OCI-LY7 (cell line): ENCODE measurements around the gene TMEM273. TPM values are rescaled to one million over a fixed set of nuclear protein-coding genes. Genes with fewer than 3 reads are reported as not detected.

ENCODE experiments used
- BruUV-seq: library from RNA; stranded (reverse); fragments of 400-500 nt; replicated peaks from 2 replicates; lab custom pipeline; 2021; lab: Mats Ljungman, UMichigan
- CTCF ChIA-PET: fragments of 300-600 bp; sonication (Branson Sonifier 250); formaldehyde crosslinking; loops from one replicate; lab custom pipeline; 2022; ENCODE audit warnings: antibody characterized with exemption; ENCODE audit not compliant: unreplicated experiment; lab: Charles Lee
- POLR2A ChIA-PET: fragments of 300-600 bp; sonication (Branson Sonifier 250); formaldehyde crosslinking; loops from one replicate; lab custom pipeline; 2022; ENCODE audit warnings: antibody characterized with exemption; lab: Charles Lee
- DNase-seq: peaks from one replicate; pipeline ENCODE4 v3.0.0-alpha.2; 2015; ENCODE audit warnings: low spot score
- H2AFZ ChIP-seq: fragments of 200-600 bp; sonication (generic), shearing (Covaris generic); 2 replicates; pipeline ENCODE4 v1.6.1; 2014; ENCODE audit warnings: mild to moderate bottlenecking, antibody characterized with exemption, low read length, moderate library complexity
- H3K27ac ChIP-seq: fragments of 200-600 bp; sonication (generic); 2 replicates; pipeline ENCODE4 v1.5.1; 2014; ENCODE audit warnings: mixed run types, low read depth, mild to moderate bottlenecking, moderate library complexity, low read length, inconsistent platforms; ENCODE audit not compliant: poor library complexity, severe bottlenecking
- H3K36me3 ChIP-seq: fragments of 200-600 bp; sonication (generic); 2 replicates; pipeline ENCODE4 v1.6.1; 2014; ENCODE audit warnings: mild to moderate bottlenecking, antibody characterized with exemption, low read length, moderate library complexity, mixed read lengths; ENCODE audit not compliant: insufficient read depth
- H3K4me1 ChIP-seq: fragments of 200-600 bp; sonication (generic); 2 replicates; pipeline ENCODE4 v1.5.1; 2014; ENCODE audit warnings: mild to moderate bottlenecking, low read length; ENCODE audit not compliant: insufficient read depth, poor library complexity, severe bottlenecking
- H3K4me2 ChIP-seq: fragments of 200-600 bp; sonication (generic); 2 replicates; pipeline ENCODE4 v1.6.1; 2014; ENCODE audit warnings: mild to moderate bottlenecking, low read length
- H3K4me3 ChIP-seq: fragments of 200-600 bp; sonication (generic); 2 replicates; pipeline ENCODE4 v1.5.1; 2014; ENCODE audit warnings: mild to moderate bottlenecking, low read depth, low read length; ENCODE audit not compliant: poor library complexity, severe bottlenecking
- H3K79me2 ChIP-seq: fragments of 200-600 bp; sonication (generic); 2 replicates; pipeline ENCODE4 v1.6.1; 2016; ENCODE audit warnings: low read depth, mild to moderate bottlenecking, low read length, moderate library complexity, mixed read lengths; ENCODE audit not compliant: insufficient read depth
- H3K9me2 ChIP-seq: fragments of 200-600 bp; sonication (generic); 2 replicates; pipeline ENCODE4 v1.6.1; 2016; ENCODE audit warnings: mild to moderate bottlenecking, low read length, mixed read lengths; ENCODE audit not compliant: insufficient read depth
- H3K9me3 ChIP-seq: fragments of 200-600 bp; sonication (generic); 2 replicates; pipeline ENCODE4 v1.6.1; 2014; ENCODE audit warnings: mild to moderate bottlenecking, mixed run types, low read length, mixed read lengths
- H4K20me1 ChIP-seq: fragments of 200-600 bp; sonication (generic); 2 replicates; pipeline ENCODE4 v1.6.1; 2014; ENCODE audit warnings: mild to moderate bottlenecking, antibody characterized with exemption, low read length, moderate library complexity, mixed read lengths; ENCODE audit not compliant: insufficient read depth
- EZH2phosphoT487 ChIP-seq: fragments of 200-600 bp; sonication (generic); IDR thresholded peaks from 2 replicates; pipeline ENCODE4 v1.6.1; 2018; ENCODE audit warnings: low read depth, borderline replicate concordance, mild to moderate bottlenecking, mixed run types, antibody characterized with exemption, low read length, moderate library complexity, mixed read lengths
- intact Hi-C: fragments of 100-400 bp; cut with micrococcal nuclease; formaldehyde crosslinking; loops from one replicate; pipeline ENCODE4 v1.10.0; 2022; ENCODE audit not compliant: unreplicated experiment
- total RNA-seq, 2 experiments: library from RNA; depleted of rRNA in 1 of 2; stranded (reverse); fragments of >200 nt in 1 of 2; shearing (Covaris generic) in 1 of 2; gene quantifications; 2 replicates each; pipeline ENCODE4 v1.2.3, GENCODE V29; 2014 to 2022
- TF ChIP-seq, protein P1 (sequence below): fragments of 200-600 bp; sonication (generic); conservative IDR thresholded peaks from 2 replicates; pipeline ENCODE4 v1.5.1; 2014; ENCODE audit warnings: mild to moderate bottlenecking, antibody characterized with exemption, low read length, moderate library complexity, mixed read lengths

Gene TMEM273
- total RNA-seq, 2 experiments from 2014 or later = 0.82 to 1.8 TPM

- no peaks in the 10 kb centered on the region for H3K9me3 ChIP-seq
- H3K79me2 ChIP-seq = no peaks in the 10 kb centered on the region
- H2AFZ ChIP-seq = no peak overlapping the region
- no TSS peak for BruUV-seq
- CTCF ChIA-PET = no interaction called here
- H4K20me1 ChIP-seq = no peaks in the 10 kb centered on the region
- TF ChIP-seq, protein P1, sequence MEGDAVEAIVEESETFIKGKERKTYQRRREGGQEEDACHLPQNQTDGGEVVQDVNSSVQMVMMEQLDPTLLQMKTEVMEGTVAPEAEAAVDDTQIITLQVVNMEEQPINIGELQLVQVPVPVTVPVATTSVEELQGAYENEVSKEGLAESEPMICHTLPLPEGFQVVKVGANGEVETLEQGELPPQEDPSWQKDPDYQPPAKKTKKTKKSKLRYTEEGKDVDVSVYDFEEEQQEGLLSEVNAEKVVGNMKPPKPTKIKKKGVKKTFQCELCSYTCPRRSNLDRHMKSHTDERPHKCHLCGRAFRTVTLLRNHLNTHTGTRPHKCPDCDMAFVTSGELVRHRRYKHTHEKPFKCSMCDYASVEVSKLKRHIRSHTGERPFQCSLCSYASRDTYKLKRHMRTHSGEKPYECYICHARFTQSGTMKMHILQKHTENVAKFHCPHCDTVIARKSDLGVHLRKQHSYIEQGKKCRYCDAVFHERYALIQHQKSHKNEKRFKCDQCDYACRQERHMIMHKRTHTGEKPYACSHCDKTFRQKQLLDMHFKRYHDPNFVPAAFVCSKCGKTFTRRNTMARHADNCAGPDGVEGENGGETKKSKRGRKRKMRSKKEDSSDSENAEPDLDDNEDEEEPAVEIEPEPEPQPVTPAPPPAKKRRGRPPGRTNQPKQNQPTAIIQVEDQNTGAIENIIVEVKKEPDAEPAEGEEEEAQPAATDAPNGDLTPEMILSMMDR = no peak
- no peak for TF ChIP-seq EZH2phosphoT487
- no peak overlapping the region for H3K4me2 ChIP-seq
- POLR2A ChIA-PET = interaction anchor here (0.5 to 1.6 kb wide), 5 partner anchors 13 to 246 kb away, joined by 3 to 5 read pairs (median 3); no protein-coding TSS in a partner anchor
- H3K36me3 ChIP-seq = no peaks in the 10 kb centered on the region
- H3K27ac ChIP-seq = no peak overlapping the region
- intact Hi-C loops = no loop called here
- H3K9me2 ChIP-seq = no peaks in the 10 kb centered on the region
- no peak overlapping the region for H3K4me3 ChIP-seq
- no peak for DNase-seq
- peaks cover 4% of the 10 kb centered on the region for H3K4me1 ChIP-seq
Observed at GRCh38 chr10:49113741-49114141, 74.5 kb downstream of the TMEM273 start.

GRCh38 chr10:49112851-49113250 lies 75.3 kb downstream of the TMEM273 start:
- H3K79me2 ChIP-seq = no peaks in the 10 kb centered on the region
- intact Hi-C loops = no loop called here
- H3K27ac ChIP-seq = no peak overlapping the region
- CTCF ChIA-PET = no interaction called here
- H3K36me3 ChIP-seq = no peaks in the 10 kb centered on the region
- POLR2A ChIA-PET = interaction anchor here (0.6 to 1.6 kb wide), 6 partner anchors 9 to 180 kb away, joined by 3 to 5 read pairs (median 4); no protein-coding TSS in a partner anchor
- no peaks in the 10 kb centered on the region for H3K9me3 ChIP-seq
- H3K4me3 ChIP-seq = no peak overlapping the region
- H3K4me1 ChIP-seq = peaks cover 4% of the 10 kb centered on the region
- no peak overlapping the region for H2AFZ ChIP-seq
- TF ChIP-seq, protein P1 = no peak
- TF ChIP-seq EZH2phosphoT487 = no peak
- DNase-seq = no peak
- H4K20me1 ChIP-seq = no peaks in the 10 kb centered on the region
- no peaks in the 10 kb centered on the region for H3K9me2 ChIP-seq
- no TSS peak for BruUV-seq
- H3K4me2 ChIP-seq = no peak overlapping the region

DNA sequence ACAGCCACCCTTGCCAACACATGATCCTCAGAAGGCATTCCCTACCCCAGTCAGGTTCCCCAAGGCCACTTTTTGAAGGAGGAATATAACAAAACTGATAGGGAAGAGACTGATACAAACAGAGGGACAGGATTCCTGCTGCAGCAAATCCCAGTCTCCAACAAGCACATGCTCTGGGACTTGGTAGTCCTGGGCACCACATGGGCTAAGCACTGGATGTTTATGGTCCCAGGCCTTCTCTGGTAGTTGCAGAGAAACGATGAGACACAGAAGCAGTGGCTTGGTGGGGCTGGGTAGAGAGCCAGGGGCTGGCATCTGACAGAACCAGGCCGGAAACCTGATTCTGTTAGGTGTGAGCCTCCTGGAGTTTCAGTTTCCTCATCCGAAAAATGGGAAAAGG lies 76.1 kb downstream of the TMEM273 start:
- H3K27ac ChIP-seq = no peak overlapping the region
- POLR2A ChIA-PET = interaction anchor here (1.2 to 2.7 kb wide), 2 partner anchors 8 to 10 kb away, joined by 5 to 9 read pairs; no protein-coding TSS in a partner anchor
- no peak overlapping the region for H2AFZ ChIP-seq
- no TSS peak for BruUV-seq
- CTCF ChIA-PET = no interaction called here
- H3K4me1 ChIP-seq = peaks cover 4% of the 10 kb centered on the region
- H4K20me1 ChIP-seq = no peaks in the 10 kb centered on the region
- TF ChIP-seq EZH2phosphoT487 = no peak
- TF ChIP-seq, protein P1 = no peak
- H3K4me2 ChIP-seq = no peak overlapping the region
- H3K9me3 ChIP-seq = no peaks in the 10 kb centered on the region
- intact Hi-C loops = no loop called here
- H3K4me3 ChIP-seq = no peak overlapping the region
- no peaks in the 10 kb centered on the region for H3K36me3 ChIP-seq
- no peaks in the 10 kb centered on the region for H3K9me2 ChIP-seq
- H3K79me2 ChIP-seq = no peaks in the 10 kb centered on the region
- no peak for DNase-seq
